Cardiac muscle cell (in vitro differentiated cells and primary cell): Measurements from ENCODE around the gene SPATA6L. TPM values are rescaled to one million over a fixed set of nuclear protein-coding genes. Genes with fewer than 3 reads are reported as not detected.

Experiments used
- DNase-seq, 2 donors: peaks; one replicate each; pipeline versions ENCODE4 v3.0.0 to v3.0.0-alpha.2; 2010 to 2017; ENCODE audit warnings: low read depth in 1 of 2, low spot score in 1 of 2
- H3K27ac ChIP-seq: fragments of 200-600 bp; sonication (generic); 2 replicates; pipeline ENCODE4 v1.5.1; 2016
- H3K27me3 ChIP-seq: fragments of 200-600 bp; sonication (generic); 2 replicates; pipeline ENCODE4 v1.6.0; 2016; ENCODE audit warnings: control low read depth
- H3K36me3 ChIP-seq: fragments of 200-600 bp; sonication (generic); 2 replicates; pipeline ENCODE4 v1.5.1; 2016; ENCODE audit warnings: control low read depth
- H3K4me1 ChIP-seq: fragments of 200-600 bp; sonication (generic); 2 replicates; pipeline ENCODE4 v1.8.1; 2017; ENCODE audit warnings: low read depth, mild to moderate bottlenecking, mixed run types
- H3K4me3 ChIP-seq: fragments of 200-600 bp; sonication (generic); 2 replicates; pipeline ENCODE4 v1.5.1; 2016; ENCODE audit warnings: mild to moderate bottlenecking
- H3K9me3 ChIP-seq: fragments of 200-600 bp; sonication (generic); 2 replicates; pipeline ENCODE4 v1.5.1; 2017; ENCODE audit warnings: low read depth, mild to moderate bottlenecking, control low read depth
- polyA plus RNA-seq: library from polyadenylated mRNA; unstranded; fragments of >200 nt; fragmentation: Nextera tagmentation; extraction: Ambion mirVana; gene quantifications from 2 replicates; pipeline ENCODE4 v1.2.1, GENCODE V29; 2016
- total RNA-seq: library from RNA; depleted of rRNA; stranded (reverse); fragments of >200 nt; gene quantifications from 2 replicates; pipeline ENCODE4 v1.2.3, GENCODE V29; 2016
- TF ChIP-seq, protein P1 (sequence below): IDR thresholded peaks from 2 replicates; pipeline ENCODE4 v1.5.1; 2012; ENCODE audit warnings: low read depth, mild to moderate bottlenecking, low read length

The SPATA6L gene, protein sequence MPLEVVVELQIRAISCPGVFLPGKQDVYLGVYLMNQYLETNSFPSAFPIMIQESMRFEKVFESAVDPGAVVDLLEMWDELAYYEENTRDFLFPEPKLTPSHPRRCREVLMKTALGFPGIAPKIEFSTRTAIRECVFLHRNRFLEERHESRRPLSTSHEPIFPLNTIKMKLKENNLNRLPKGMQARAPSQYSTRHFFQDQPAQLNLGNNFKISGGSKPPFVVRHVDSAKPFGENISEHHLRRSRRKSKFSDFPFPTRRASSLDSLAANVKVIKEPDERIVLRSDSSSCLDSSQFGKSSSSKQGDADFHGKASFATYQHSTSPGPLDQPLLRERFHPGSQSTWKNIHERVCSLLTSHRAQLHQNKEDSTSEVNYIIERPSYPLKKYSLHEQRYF
- 0.46 and 0.63 TPM in 2 replicates for total RNA-seq
- polyA plus RNA-seq, result 1.3 and 2.2 TPM in 2 replicates

DNA sequence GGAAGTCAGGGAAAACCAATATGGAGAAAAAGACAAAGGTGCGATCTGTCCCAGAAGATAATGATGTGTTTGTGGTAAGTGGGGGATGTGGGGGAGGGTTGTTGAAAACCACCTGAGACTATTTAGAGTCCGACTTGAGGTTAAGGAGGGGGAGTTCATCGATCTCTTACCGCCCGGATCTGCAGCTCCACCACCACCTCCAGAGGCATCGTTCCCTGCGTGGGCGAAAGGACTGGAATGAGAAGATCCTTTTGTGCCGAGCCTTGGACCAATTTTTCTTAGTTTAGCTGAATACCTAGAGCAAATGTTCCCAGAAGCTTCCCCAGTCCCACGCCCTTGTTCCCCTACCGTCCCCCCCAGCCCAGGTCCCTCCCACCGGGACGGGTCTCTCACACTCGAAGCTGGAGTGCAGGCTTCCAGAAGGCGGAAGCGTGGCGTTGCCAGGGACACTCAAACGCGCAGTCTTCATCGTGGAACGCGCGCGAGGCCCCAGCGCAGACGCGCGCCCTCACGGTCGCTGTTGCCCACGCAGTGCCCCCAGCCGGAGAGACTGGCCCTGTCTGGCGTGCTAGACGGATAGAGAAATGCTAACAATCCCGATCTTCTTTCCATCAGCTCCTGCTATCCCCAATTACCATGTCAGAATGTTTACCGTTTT lies at the start of gene SPATA6L:
SPATA6L (minus strand) TSS at position 439 of the 658 bp plus-strand sequence; CDS start at position 209, 230 bp downstream.
- Histone ChIP-seq H3K4me1 (peaks cover 11% of the 10 kb centered on the region), H3K4me3 (peak within 1 kb of the TSS; percentile 28), H3K27ac (no peak within 1 kb of the TSS), H3K36me3 (no peaks in the 10 kb centered on the region), H3K9me3 (no peaks in the 10 kb centered on the region), H3K27me3 (peaks cover 7% of the 10 kb centered on the region)
- TF ChIP-seq, protein P1, sequence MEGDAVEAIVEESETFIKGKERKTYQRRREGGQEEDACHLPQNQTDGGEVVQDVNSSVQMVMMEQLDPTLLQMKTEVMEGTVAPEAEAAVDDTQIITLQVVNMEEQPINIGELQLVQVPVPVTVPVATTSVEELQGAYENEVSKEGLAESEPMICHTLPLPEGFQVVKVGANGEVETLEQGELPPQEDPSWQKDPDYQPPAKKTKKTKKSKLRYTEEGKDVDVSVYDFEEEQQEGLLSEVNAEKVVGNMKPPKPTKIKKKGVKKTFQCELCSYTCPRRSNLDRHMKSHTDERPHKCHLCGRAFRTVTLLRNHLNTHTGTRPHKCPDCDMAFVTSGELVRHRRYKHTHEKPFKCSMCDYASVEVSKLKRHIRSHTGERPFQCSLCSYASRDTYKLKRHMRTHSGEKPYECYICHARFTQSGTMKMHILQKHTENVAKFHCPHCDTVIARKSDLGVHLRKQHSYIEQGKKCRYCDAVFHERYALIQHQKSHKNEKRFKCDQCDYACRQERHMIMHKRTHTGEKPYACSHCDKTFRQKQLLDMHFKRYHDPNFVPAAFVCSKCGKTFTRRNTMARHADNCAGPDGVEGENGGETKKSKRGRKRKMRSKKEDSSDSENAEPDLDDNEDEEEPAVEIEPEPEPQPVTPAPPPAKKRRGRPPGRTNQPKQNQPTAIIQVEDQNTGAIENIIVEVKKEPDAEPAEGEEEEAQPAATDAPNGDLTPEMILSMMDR, result peak; percentile 35
- peak; percentile 61 to 66 for DNase-seq

DNA sequence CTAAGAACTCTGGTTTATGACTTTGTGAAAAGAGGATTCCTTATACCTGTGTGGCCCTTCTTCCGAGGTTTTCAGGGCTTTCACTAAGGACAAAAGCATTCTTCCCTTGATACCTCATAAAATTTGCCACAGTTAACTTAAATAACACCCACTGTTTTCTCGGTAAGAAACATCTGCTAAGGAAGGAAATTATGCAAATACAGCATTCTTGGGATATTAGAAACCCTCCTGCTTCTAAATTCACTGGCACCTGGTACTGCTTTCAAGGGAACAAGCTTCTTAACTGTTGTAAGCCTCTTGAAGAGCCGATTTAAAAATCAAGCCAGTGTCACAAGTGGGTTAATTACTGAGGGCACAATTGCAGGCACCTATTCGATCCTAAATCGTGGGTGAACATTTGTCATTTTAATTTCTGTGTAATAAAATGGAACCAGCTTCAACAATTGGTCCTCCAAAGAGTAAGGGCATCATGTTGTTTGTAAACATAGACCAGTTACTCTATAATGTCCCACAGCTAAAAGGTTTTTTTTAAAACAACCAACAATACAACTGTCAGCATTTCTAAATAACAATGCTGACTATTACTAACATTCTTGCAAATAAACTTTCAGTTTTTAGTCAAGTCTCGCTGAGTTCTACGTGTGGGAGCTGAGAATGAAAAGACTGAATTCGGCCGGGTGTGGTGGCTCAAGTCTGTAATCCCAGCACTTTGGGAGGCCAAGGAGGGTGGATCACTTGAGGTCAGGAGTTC lies 48.2 kb upstream of the SPATA6L start:
- Histone ChIP-seq H3K27me3 (no peaks in the 10 kb centered on the region), H3K4me1 (no peaks in the 10 kb centered on the region), H3K4me3 (no peak overlapping the region), H3K27ac (no peak overlapping the region), H3K9me3 (no peaks in the 10 kb centered on the region), H3K36me3 (peaks cover 48% of the 10 kb centered on the region)
- TF ChIP-seq, protein P1, result no peak
- no peak for DNase-seq

DNA sequence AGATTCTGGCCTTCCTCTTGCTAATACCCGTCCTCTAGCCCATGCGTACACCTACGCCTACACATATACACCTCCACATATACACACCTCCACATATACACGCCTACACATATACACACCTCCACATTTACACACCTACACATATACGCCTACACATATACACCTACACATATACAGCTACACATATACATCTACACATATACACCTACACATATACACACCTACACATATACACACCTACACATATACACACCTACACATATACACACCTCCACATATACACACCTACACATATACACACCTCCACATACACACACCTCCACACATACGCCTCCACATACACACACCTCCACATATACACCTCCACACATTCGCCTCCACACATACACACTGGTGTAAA lies 47.6 kb upstream of the SPATA6L start:
- H3K36me3 ChIP-seq, result peaks cover 46% of the 10 kb centered on the region
- no peak overlapping the region for H3K27ac ChIP-seq

DNA sequence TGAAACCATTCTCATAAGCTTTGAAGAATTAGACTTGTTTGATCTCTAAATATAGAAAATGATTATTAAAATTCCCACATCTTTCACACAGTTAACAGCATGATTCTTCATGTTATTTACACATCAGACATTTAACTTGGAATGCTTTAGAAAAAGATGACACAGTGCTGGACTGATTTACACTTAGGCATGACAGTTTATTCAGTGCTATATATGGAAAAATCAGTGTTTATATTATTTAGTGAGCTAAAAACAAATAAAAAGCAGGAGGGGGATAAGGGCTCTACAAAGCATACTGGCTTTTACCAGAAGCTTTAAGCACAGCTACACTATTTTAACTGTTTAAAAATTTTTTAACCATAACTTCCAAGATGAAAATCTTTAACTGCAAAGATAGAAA lies 43.1 kb upstream of the SPATA6L start:
- H3K27me3 ChIP-seq, result no peaks in the 10 kb centered on the region
- no peak overlapping the region for H3K4me3 ChIP-seq
- DNase-seq, result no peak
- no peaks in the 10 kb centered on the region for H3K4me1 ChIP-seq
- H3K9me3 ChIP-seq, result no peaks in the 10 kb centered on the region
- H3K27ac ChIP-seq, result no peak overlapping the region
- peaks cover 42% of the 10 kb centered on the region for H3K36me3 ChIP-seq
- TF ChIP-seq, protein P1, result no peak

More for the DNA sequence above, 47.6 kb upstream of the SPATA6L start:
- TF ChIP-seq, protein P1, result no peak
- no peak for DNase-seq
- Histone ChIP-seq H3K4me1 (no peaks in the 10 kb centered on the region), H3K9me3 (no peaks in the 10 kb centered on the region), H3K4me3 (no peak overlapping the region), H3K27me3 (no peaks in the 10 kb centered on the region)

DNA sequence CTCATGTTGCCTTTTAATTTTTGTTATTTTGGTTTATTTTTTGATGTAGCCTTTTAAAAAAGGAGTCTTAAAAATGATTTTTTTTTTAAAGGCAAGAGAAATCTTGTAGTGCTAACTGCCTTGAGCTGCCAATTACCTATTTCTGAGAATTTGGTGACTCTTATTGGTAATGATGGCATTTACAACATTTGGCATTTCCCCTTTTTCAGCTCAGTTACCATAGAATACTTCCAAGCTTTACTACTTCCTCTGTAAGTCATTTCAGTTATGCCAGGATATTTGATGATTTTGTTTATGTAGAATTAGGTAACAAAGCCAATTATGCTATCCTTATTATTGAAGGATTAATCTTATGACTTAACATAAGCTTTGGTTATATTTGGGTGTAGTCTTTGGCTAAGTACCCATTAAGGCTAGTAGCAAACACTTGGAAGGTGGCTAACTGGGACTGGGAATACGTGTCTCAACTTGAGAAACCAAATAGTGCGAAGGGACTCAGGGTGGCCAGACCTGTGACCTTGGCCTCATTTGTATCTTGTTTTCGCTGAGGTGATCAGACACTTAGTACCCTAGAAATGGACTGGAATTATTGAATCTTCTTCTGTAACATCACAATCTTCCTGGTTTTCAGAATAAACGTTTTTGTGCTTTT lies 40.8 kb upstream of the SPATA6L start:
- TF ChIP-seq, protein P1, result no peak
- no peak overlapping the region for H3K27ac ChIP-seq
- no peak for DNase-seq

More for the DNA sequence above, 40.8 kb upstream of the SPATA6L start:
- Histone ChIP-seq H3K27me3 (no peaks in the 10 kb centered on the region), H3K4me3 (no peak overlapping the region), H3K36me3 (peaks cover 50% of the 10 kb centered on the region), H3K9me3 (no peaks in the 10 kb centered on the region), H3K4me1 (no peaks in the 10 kb centered on the region)
